Hepatocyte (in vitro differentiated cells): Measurements from ENCODE around the gene NPHP4. TPM values are rescaled to one million over a fixed set of nuclear protein-coding genes. Genes with fewer than 3 reads are reported as not detected.
A peak's percentile ranks its signal among the peaks of the same experiment; 100 is the strongest.

Experiments used
- DNase-seq: peaks from one replicate; pipeline ENCODE4 v3.0.0-alpha.2; 2016; ENCODE audit warnings: low spot score
- H2AFZ ChIP-seq: fragments of 200-600 bp; sonication (generic); 2 replicates; pipeline ENCODE4 v1.6.0; 2016; ENCODE audit warnings: antibody characterized with exemption, mild to moderate bottlenecking
- H3K27ac ChIP-seq: fragments of 200-600 bp; sonication (generic); 2 replicates; pipeline ENCODE4 v1.5.1; 2016; ENCODE audit warnings: mild to moderate bottlenecking
- H3K27me3 ChIP-seq: fragments of 200-600 bp; sonication (generic); 2 replicates; pipeline ENCODE4 v1.6.1; 2016
- H3K36me3 ChIP-seq: fragments of 200-600 bp; sonication (generic); replicated peaks from 2 replicates; pipeline ENCODE4 v1.5.1; 2016; ENCODE audit warnings: low read depth; ENCODE audit not compliant: insufficient read depth
- H3K4me1 ChIP-seq: fragments of 200-600 bp; sonication (generic); 2 replicates; pipeline ENCODE4 v1.5.1; 2016; ENCODE audit warnings: mild to moderate bottlenecking, moderate library complexity; ENCODE audit not compliant: insufficient read depth
- H3K4me2 ChIP-seq: fragments of 200-600 bp; sonication (generic); 2 replicates; pipeline ENCODE4 v1.6.0; 2016
- H3K4me3 ChIP-seq: fragments of 200-600 bp; sonication (generic); 2 replicates; pipeline ENCODE4 v1.5.1; 2016; ENCODE audit warnings: mild to moderate bottlenecking
- H3K79me2 ChIP-seq: fragments of 200-600 bp; sonication (generic); 2 replicates; pipeline ENCODE4 v1.6.0; 2017; ENCODE audit warnings: mild to moderate bottlenecking
- H3K9me2 ChIP-seq: fragments of 200-600 bp; sonication (generic); replicated peaks from 2 replicates; pipeline ENCODE4 v1.6.0; 2017; ENCODE audit warnings: mild to moderate bottlenecking; ENCODE audit not compliant: insufficient read depth
- H3K9me3 ChIP-seq: fragments of 200-600 bp; sonication (generic); 2 replicates; pipeline ENCODE4 v1.5.1; 2016; ENCODE audit warnings: low read depth, mild to moderate bottlenecking
- H4K20me1 ChIP-seq: fragments of 200-600 bp; sonication (generic); 2 replicates; pipeline ENCODE4 v1.6.0; 2016; ENCODE audit warnings: mild to moderate bottlenecking; ENCODE audit not compliant: insufficient read depth, poor library complexity, severe bottlenecking
- CTCF ChIP-seq: fragments of 200-600 bp; sonication (generic); IDR thresholded peaks from 2 replicates; pipeline ENCODE4 v1.5.1; 2016; ENCODE audit warnings: antibody characterized with exemption, mild to moderate bottlenecking; ENCODE audit not compliant: poor library complexity
- EZH2 ChIP-seq: fragments of 200-600 bp; sonication (generic); IDR thresholded peaks from 2 replicates; pipeline ENCODE4 v1.6.1; 2016; ENCODE audit warnings: antibody characterized with exemption, mild to moderate bottlenecking, borderline replicate concordance
- EZH2phosphoT487 ChIP-seq: fragments of 200-600 bp; sonication (generic); IDR thresholded peaks from one replicate; pipeline ENCODE4 v1.6.1; 2018; ENCODE audit warnings: antibody characterized with exemption, mild to moderate bottlenecking, low read depth, moderate library complexity; ENCODE audit not compliant: unreplicated experiment, severe bottlenecking
- WGBS: methylation state at CpG from one replicate; pipeline ENCODE4 v1.1.6; 2016; ENCODE audit warnings: low lambda C conversion rate; ENCODE audit errors: missing lambda C conversion rate; 5-methylcytosine and 5-hydroxymethylcytosine counted together
- polyA plus RNA-seq: library from polyadenylated mRNA; unstranded; fragments of >200 nt; fragmentation: Nextera tagmentation; extraction: Ambion mirVana; gene quantifications from 2 replicates; pipeline ENCODE4 v1.2.1, GENCODE V29; 2016
- total RNA-seq: library from RNA; depleted of rRNA; stranded (reverse); fragments of >200 nt; gene quantifications from 2 replicates; pipeline ENCODE4 v1.2.3, GENCODE V29; 2014

The NPHP4 gene
- total and polyA plus RNA-seq, 2 experiments from 2014 or later: 5.6 to 6.0 TPM

DNA sequence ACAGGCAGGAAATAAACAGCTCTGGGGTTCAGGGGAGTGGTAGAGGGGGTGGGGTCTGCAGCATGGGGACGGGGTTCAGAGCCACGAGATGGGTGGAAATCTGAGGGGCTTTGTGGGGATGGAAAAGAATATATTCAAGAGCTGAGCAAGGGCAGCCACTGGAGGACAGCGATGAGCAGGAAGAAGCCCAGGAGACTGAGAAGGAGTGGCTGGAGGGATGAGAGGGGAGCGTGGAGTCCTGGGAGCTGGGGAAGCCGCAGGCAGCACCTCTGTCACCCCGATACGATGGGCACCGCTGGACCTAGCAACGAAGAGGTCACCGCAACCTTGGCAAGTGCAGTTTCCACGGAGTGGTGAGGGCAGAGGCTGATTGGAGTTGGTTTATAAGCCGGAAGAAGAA is 43.5 kb upstream of the NPHP4 start:
- no peaks in the 10 kb centered on the region for H3K36me3 ChIP-seq
- WGBS: 75% methylated on average over 12 of the region's 12 CpGs
- TF ChIP-seq CTCF (no peak), EZH2 (no peak), EZH2phosphoT487 (no peak)
- no peak overlapping the region for H3K4me3 ChIP-seq
- H4K20me1 ChIP-seq: no peaks in the 10 kb centered on the region
- H3K4me2 ChIP-seq: no peak overlapping the region
- H3K27me3 ChIP-seq: no peaks in the 10 kb centered on the region
- no peak for DNase-seq
- no peak overlapping the region for H3K27ac ChIP-seq
- H3K9me2 ChIP-seq: no peaks in the 10 kb centered on the region
- H3K79me2 ChIP-seq: no peaks in the 10 kb centered on the region
- H3K4me1 ChIP-seq: no peaks in the 10 kb centered on the region
- no peak overlapping the region for H2AFZ ChIP-seq
- no peaks in the 10 kb centered on the region for H3K9me3 ChIP-seq

DNA sequence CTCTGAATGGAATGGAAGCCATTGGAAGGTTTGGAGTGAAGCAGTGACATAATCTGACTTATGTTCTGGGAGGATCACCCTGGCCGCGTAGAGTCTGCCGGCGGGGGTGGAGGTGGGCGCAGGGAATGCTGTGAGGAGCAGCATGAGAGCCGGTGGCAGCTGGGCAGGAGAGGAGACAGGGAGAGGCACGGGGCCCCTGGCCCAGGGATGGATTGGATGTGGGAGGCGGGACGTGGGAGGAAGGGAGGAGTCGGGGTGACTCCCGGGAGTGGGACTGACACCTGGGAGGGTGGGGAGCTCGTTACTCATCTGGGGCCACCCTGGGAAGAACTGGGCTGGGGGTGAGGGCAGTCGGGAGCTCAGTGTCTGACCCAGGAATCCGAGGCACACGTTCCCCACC is 43.1 kb upstream of the NPHP4 start:
- Histone ChIP-seq H3K9me2 (no peaks in the 10 kb centered on the region), H3K4me3 (no peak overlapping the region), H4K20me1 (no peaks in the 10 kb centered on the region), H2AFZ (no peak overlapping the region), H3K36me3 (no peaks in the 10 kb centered on the region), H3K27me3 (no peaks in the 10 kb centered on the region), H3K9me3 (no peaks in the 10 kb centered on the region), H3K79me2 (no peaks in the 10 kb centered on the region), H3K27ac (no peak overlapping the region), H3K4me2 (no peak overlapping the region), H3K4me1 (no peaks in the 10 kb centered on the region)
- no peak for DNase-seq
- TF ChIP-seq EZH2phosphoT487: no peak
- no peak for TF ChIP-seq EZH2
- no peak for TF ChIP-seq CTCF
- 90% methylated on average over 12 of the region's 15 CpGs for WGBS

GRCh38 chr1:6034750-6035096 is 42.5 kb upstream of the NPHP4 start:
- no peaks in the 10 kb centered on the region for H3K36me3 ChIP-seq
- H3K27me3 ChIP-seq: no peaks in the 10 kb centered on the region
- no peaks in the 10 kb centered on the region for H4K20me1 ChIP-seq
- DNase-seq: no peak
- 83% methylated on average over 10 of the region's 10 CpGs for WGBS
- H3K79me2 ChIP-seq: no peaks in the 10 kb centered on the region
- no peak overlapping the region for H2AFZ ChIP-seq
- no peaks in the 10 kb centered on the region for H3K9me2 ChIP-seq
- no peaks in the 10 kb centered on the region for H3K4me1 ChIP-seq
- H3K4me3 ChIP-seq: no peak overlapping the region
- H3K9me3 ChIP-seq: no peaks in the 10 kb centered on the region
- no peak for TF ChIP-seq EZH2phosphoT487
- TF ChIP-seq EZH2: no peak
- no peak for TF ChIP-seq CTCF
- H3K27ac ChIP-seq: no peak overlapping the region
- peak overlapping the region; percentile 41 for H3K4me2 ChIP-seq
